Glutamatergic neuron (in vitro differentiated cells): Measurements from ENCODE around the gene FAM163A. TPM values are rescaled to one million over a fixed set of nuclear protein-coding genes. Genes with fewer than 3 reads are reported as not detected.

Source experiments
- DNase-seq: peaks from one replicate; pipeline ENCODE4 v3.0.0; 2022
- H3K27ac Mint-ChIP-seq: one replicate; pipeline ENCODE4 v1.8.0; 2020; ENCODE audit warnings: mild to moderate bottlenecking, mixed read lengths, inconsistent platforms; ENCODE audit not compliant: unreplicated experiment
- H3K27me3 Mint-ChIP-seq: one replicate; pipeline ENCODE4 v1.8.0; 2020; ENCODE audit warnings: mild to moderate bottlenecking, moderate library complexity, mixed read lengths, inconsistent platforms; ENCODE audit not compliant: unreplicated experiment
- H3K36me3 Mint-ChIP-seq: one replicate; pipeline ENCODE4 v1.8.0; 2020; ENCODE audit warnings: mild to moderate bottlenecking, mixed read lengths, inconsistent platforms; ENCODE audit not compliant: unreplicated experiment
- H3K4me1 Mint-ChIP-seq: one replicate; pipeline ENCODE4 v1.8.0; 2020; ENCODE audit warnings: mild to moderate bottlenecking, low read depth, mixed read lengths, inconsistent platforms; ENCODE audit not compliant: unreplicated experiment
- H3K4me3 Mint-ChIP-seq: one replicate; pipeline ENCODE4 v1.8.0; 2020; ENCODE audit warnings: mild to moderate bottlenecking, mixed read lengths, inconsistent platforms; ENCODE audit not compliant: unreplicated experiment
- H3K9me3 Mint-ChIP-seq: one replicate; pipeline ENCODE4 v1.8.0; 2020; ENCODE audit warnings: mild to moderate bottlenecking, moderate library complexity, mixed read lengths, inconsistent platforms; ENCODE audit not compliant: unreplicated experiment
- total RNA-seq: library from RNA; stranded (reverse); fragmentation: NEBNext Ultra II Directional; extraction: Animal tissue kit (Norgen Biotek cat#: 25700); gene quantifications from one replicate; pipeline ENCODE4 v1.2.1, GENCODE V29; 2021; ENCODE audit not compliant: unreplicated experiment
- TF ChIP-seq, protein P1 (sequence below): fragments of 200-600 bp; sonication (generic); IDR thresholded peaks from one replicate; pipeline ENCODE4 v1.5.0; 2021; ENCODE audit not compliant: partially characterized antibody, unreplicated experiment

Gene FAM163A
- total RNA-seq, 1 donor from 2014 or later, result not detected

GRCh38 chr1:179816196-179816960 is 73.3 kb downstream of the FAM163A start:
- Mint-ChIP-seq H3K4me1 (peaks cover 18% of the 10 kb centered on the region), H3K27ac (no peak overlapping the region), H3K36me3 (no peaks in the 10 kb centered on the region), H3K4me3 (peak overlapping the region; percentile 96), H3K27me3 (peaks cover 12% of the 10 kb centered on the region), H3K9me3 (peaks cover 9% of the 10 kb centered on the region)
- TF ChIP-seq, protein P1, sequence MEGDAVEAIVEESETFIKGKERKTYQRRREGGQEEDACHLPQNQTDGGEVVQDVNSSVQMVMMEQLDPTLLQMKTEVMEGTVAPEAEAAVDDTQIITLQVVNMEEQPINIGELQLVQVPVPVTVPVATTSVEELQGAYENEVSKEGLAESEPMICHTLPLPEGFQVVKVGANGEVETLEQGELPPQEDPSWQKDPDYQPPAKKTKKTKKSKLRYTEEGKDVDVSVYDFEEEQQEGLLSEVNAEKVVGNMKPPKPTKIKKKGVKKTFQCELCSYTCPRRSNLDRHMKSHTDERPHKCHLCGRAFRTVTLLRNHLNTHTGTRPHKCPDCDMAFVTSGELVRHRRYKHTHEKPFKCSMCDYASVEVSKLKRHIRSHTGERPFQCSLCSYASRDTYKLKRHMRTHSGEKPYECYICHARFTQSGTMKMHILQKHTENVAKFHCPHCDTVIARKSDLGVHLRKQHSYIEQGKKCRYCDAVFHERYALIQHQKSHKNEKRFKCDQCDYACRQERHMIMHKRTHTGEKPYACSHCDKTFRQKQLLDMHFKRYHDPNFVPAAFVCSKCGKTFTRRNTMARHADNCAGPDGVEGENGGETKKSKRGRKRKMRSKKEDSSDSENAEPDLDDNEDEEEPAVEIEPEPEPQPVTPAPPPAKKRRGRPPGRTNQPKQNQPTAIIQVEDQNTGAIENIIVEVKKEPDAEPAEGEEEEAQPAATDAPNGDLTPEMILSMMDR, result no peak
- DNase-seq, result no peak

DNA sequence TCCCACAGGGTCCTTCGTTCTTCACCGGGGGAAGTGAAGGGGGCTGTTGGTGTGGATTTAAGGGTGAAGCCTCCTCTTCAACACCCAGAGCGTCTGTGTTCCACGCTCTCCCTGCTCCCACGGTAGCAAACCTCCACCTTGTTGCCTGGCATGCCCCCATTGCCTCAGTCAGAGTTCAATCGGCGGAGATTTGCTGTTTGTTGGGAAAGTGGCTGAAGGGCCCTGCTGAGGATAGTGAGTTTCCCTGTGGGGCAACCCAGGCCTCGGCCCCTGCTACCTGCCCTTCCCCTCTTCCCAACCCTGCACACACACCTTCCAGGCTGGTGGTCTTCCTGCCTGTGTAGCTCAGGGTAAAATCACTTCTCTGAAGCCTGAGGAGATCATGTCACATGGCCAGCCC is 74.0 kb downstream of the FAM163A start:
- H3K27ac Mint-ChIP-seq, result peak overlapping the region; percentile 52
- peaks cover 12% of the 10 kb centered on the region for H3K27me3 Mint-ChIP-seq
- no peak for DNase-seq
- peaks cover 18% of the 10 kb centered on the region for H3K4me1 Mint-ChIP-seq
- peaks cover 9% of the 10 kb centered on the region for H3K9me3 Mint-ChIP-seq
- no peak overlapping the region for H3K4me3 Mint-ChIP-seq
- TF ChIP-seq, protein P1, result no peak
- H3K36me3 Mint-ChIP-seq, result no peaks in the 10 kb centered on the region

GRCh38 chr1:179817789-179818188 is 74.7 kb downstream of the FAM163A start:
- TF ChIP-seq, protein P1, result no peak
- Mint-ChIP-seq H3K27me3 (peaks cover 12% of the 10 kb centered on the region), H3K27ac (no peak overlapping the region), H3K9me3 (peaks cover 9% of the 10 kb centered on the region), H3K36me3 (no peaks in the 10 kb centered on the region), H3K4me1 (peaks cover 15% of the 10 kb centered on the region), H3K4me3 (no peak overlapping the region)
- no peak for DNase-seq

DNA sequence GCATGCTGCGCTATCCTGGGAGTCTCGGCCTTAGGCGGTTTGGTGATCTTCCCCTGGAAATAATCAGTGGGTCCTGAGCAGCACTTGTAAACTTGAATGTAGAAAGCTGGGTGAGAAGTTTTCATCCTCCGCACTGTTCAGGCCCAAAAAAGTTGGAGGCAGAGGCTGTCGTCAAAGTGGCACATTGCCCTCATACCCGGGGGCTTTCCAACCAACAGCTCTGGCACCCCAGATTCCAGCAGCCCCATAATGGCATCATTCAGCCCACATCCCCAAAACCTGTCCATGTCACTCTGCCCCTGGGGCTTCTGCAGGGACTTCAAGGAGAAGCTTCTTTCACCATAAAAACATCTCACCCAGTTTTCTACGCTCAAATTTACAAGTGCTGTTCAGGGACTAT is 75.2 kb downstream of the FAM163A start:
- Mint-ChIP-seq H3K4me3 (no peak overlapping the region), H3K27ac (no peak overlapping the region), H3K36me3 (no peaks in the 10 kb centered on the region), H3K27me3 (peaks cover 12% of the 10 kb centered on the region), H3K4me1 (peaks cover 15% of the 10 kb centered on the region), H3K9me3 (peaks cover 9% of the 10 kb centered on the region)
- no peak for DNase-seq
- TF ChIP-seq, protein P1, result no peak

- peaks cover 12% of the 10 kb centered on the region for H3K27me3 Mint-ChIP-seq
- H3K4me3 Mint-ChIP-seq, result no peak overlapping the region
- H3K36me3 Mint-ChIP-seq, result no peaks in the 10 kb centered on the region
- H3K4me1 Mint-ChIP-seq, result peaks cover 15% of the 10 kb centered on the region
- no peak overlapping the region for H3K27ac Mint-ChIP-seq
- DNase-seq, result no peak
- H3K9me3 Mint-ChIP-seq, result peaks cover 9% of the 10 kb centered on the region
- TF ChIP-seq, protein P1, result no peak
These were observed 75.7 kb downstream of the FAM163A start for GRCh38 chr1:179818743-179819173.
